ENCODE data around the gene CNTN3. TPM values are rescaled to one million over a fixed set of nuclear protein-coding genes. Genes with fewer than 3 reads are reported as not detected.

CNTN3 gene
- polyA plus RNA-seq, 1 donor from 2014 or later: 31.8 TPM

DNA sequence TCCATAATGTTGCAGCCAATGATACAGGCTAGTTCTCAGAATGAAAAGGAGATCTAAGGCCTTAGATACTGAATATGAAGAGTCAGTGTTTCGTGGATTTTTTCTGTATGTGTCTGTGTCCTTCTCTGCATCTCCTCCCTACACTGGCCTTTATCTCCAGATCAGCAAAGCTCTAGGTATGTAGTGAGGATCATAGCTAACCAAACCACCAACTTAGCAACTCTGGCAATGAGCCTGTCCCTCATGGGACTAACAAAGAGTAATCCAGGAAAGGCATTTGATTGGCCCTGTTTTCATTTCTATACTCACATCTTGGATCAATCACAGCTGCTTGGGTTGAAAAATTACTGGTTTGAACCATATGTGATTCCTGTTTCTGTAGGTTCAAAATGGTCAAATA, 18.6 kb upstream of the CNTN3 start:
- H3K9me3 ChIP-seq (ENCODE audit: low read length): no peaks in the 10 kb centered on the region
- no peak overlapping the region for H3K4me2 ChIP-seq (ENCODE audit: low read length)
- no peak overlapping the region for H3K9ac ChIP-seq (ENCODE audit: low read length)
- H3K79me2 ChIP-seq (replicated peaks; ENCODE audit: insufficient read depth, low read length): no peaks in the 10 kb centered on the region
- H3K27ac ChIP-seq (ENCODE audit: low read length): no peak overlapping the region
- TF ChIP-seq POLR2AphosphoS5 (IDR thresholded peaks at IDR 0.05) (no peak), EP300 (conservative IDR thresholded peaks at IDR 0.05; ENCODE audit: poor library complexity, severe bottlenecking) (no peak), RAD21 (conservative IDR thresholded peaks at IDR 0.05) (no peak), SMC3 (conservative IDR thresholded peaks at IDR 0.05; ENCODE audit: poor library complexity) (no peak), TAF1 (IDR thresholded peaks at IDR 0.05; ENCODE audit: low read depth) (no peak), EZH2 (IDR thresholded peaks at IDR 0.05; ENCODE audit: borderline replicate concordance, insufficient read depth, low read length, poor library complexity, severe bottlenecking) (no peak), MXI1 (conservative IDR thresholded peaks at IDR 0.05; ENCODE audit: poor library complexity, severe bottlenecking) (no peak)
- TF ChIP-seq, protein P1, sequence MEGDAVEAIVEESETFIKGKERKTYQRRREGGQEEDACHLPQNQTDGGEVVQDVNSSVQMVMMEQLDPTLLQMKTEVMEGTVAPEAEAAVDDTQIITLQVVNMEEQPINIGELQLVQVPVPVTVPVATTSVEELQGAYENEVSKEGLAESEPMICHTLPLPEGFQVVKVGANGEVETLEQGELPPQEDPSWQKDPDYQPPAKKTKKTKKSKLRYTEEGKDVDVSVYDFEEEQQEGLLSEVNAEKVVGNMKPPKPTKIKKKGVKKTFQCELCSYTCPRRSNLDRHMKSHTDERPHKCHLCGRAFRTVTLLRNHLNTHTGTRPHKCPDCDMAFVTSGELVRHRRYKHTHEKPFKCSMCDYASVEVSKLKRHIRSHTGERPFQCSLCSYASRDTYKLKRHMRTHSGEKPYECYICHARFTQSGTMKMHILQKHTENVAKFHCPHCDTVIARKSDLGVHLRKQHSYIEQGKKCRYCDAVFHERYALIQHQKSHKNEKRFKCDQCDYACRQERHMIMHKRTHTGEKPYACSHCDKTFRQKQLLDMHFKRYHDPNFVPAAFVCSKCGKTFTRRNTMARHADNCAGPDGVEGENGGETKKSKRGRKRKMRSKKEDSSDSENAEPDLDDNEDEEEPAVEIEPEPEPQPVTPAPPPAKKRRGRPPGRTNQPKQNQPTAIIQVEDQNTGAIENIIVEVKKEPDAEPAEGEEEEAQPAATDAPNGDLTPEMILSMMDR (IDR thresholded peaks at IDR 0.05; ENCODE audit: poor library complexity, severe bottlenecking): no peak
- TF ChIP-seq, protein P2, sequence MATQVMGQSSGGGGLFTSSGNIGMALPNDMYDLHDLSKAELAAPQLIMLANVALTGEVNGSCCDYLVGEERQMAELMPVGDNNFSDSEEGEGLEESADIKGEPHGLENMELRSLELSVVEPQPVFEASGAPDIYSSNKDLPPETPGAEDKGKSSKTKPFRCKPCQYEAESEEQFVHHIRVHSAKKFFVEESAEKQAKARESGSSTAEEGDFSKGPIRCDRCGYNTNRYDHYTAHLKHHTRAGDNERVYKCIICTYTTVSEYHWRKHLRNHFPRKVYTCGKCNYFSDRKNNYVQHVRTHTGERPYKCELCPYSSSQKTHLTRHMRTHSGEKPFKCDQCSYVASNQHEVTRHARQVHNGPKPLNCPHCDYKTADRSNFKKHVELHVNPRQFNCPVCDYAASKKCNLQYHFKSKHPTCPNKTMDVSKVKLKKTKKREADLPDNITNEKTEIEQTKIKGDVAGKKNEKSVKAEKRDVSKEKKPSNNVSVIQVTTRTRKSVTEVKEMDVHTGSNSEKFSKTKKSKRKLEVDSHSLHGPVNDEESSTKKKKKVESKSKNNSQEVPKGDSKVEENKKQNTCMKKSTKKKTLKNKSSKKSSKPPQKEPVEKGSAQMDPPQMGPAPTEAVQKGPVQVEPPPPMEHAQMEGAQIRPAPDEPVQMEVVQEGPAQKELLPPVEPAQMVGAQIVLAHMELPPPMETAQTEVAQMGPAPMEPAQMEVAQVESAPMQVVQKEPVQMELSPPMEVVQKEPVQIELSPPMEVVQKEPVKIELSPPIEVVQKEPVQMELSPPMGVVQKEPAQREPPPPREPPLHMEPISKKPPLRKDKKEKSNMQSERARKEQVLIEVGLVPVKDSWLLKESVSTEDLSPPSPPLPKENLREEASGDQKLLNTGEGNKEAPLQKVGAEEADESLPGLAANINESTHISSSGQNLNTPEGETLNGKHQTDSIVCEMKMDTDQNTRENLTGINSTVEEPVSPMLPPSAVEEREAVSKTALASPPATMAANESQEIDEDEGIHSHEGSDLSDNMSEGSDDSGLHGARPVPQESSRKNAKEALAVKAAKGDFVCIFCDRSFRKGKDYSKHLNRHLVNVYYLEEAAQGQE (IDR thresholded peaks at IDR 0.05; ENCODE audit: borderline replicate concordance): no peak
- no peaks in the 10 kb centered on the region for H3K27me3 ChIP-seq (ENCODE audit: insufficient read depth, low read depth, low read length)
- H3K9me2 ChIP-seq (ENCODE audit: insufficient read depth, low read length): no peaks in the 10 kb centered on the region
- no peaks in the 10 kb centered on the region for H3K36me3 ChIP-seq (ENCODE audit: insufficient read depth, low read length)
- H3F3A ChIP-seq (ENCODE audit: insufficient read depth, low read length, poor library complexity, severe bottlenecking): no peaks in the 10 kb centered on the region
- H2AFZ ChIP-seq (ENCODE audit: low read depth, low read length): no peak overlapping the region
- H3K4me3 ChIP-seq (ENCODE audit: low read length): no peak overlapping the region
- H4K20me1 ChIP-seq (ENCODE audit: insufficient read depth): no peaks in the 10 kb centered on the region

DNA sequence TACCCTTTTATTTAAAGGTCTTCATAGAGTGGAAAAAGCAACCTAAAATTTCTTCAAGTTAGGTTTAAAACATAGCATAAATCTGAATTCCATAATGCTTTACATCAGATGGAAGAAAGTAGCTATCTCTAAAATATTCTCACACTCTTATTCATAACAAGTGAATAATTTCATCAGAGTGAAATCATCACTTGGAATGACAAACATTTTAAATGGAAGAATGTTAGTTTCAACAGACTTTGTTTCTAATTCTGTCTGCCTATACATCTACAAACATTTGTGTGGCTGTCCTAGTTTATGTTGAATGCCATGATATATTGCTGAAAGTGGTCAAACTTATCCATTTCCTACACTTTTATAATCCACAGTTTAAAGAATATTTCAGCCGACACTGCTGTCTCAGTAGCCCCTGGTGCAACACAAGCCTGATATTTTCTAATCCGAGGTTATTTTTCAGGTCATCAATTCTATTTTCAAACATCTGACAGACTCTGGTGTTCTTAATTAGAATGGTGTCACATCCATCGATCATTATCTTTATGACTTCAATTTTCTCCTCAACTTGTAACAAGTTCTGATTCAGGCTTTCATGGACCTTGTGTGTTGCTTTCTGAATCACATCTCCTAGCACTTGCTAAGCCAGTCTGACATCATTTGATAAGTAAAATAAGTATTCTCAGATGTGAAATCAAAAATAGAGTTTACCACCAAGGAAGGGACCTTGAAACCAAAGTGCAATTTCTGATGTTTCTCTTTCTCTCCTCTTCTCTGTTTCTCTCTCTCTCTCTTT, 17.1 kb upstream of the CNTN3 start:
- Histone ChIP-seq H4K20me1 (ENCODE audit: insufficient read depth) (no peaks in the 10 kb centered on the region), H3K9ac (ENCODE audit: low read length) (no peak overlapping the region), H3F3A (ENCODE audit: insufficient read depth, low read length, poor library complexity, severe bottlenecking) (no peaks in the 10 kb centered on the region), H3K9me3 (ENCODE audit: low read length) (no peaks in the 10 kb centered on the region), H3K79me2 (replicated peaks; ENCODE audit: insufficient read depth, low read length) (no peaks in the 10 kb centered on the region), H3K36me3 (ENCODE audit: insufficient read depth, low read length) (no peaks in the 10 kb centered on the region), H3K27me3 (ENCODE audit: insufficient read depth, low read depth, low read length) (no peaks in the 10 kb centered on the region), H3K9me2 (ENCODE audit: insufficient read depth, low read length) (no peaks in the 10 kb centered on the region), H3K4me2 (ENCODE audit: low read length) (no peak overlapping the region), H3K27ac (ENCODE audit: low read length) (no peak overlapping the region), H2AFZ (ENCODE audit: low read depth, low read length) (no peak overlapping the region), H3K4me3 (ENCODE audit: low read length) (no peak overlapping the region)
- TF ChIP-seq EP300 (conservative IDR thresholded peaks at IDR 0.05; ENCODE audit: poor library complexity, severe bottlenecking) (no peak), TAF1 (IDR thresholded peaks at IDR 0.05; ENCODE audit: low read depth) (no peak), MXI1 (conservative IDR thresholded peaks at IDR 0.05; ENCODE audit: poor library complexity, severe bottlenecking) (no peak), POLR2AphosphoS5 (IDR thresholded peaks at IDR 0.05) (no peak), EZH2 (IDR thresholded peaks at IDR 0.05; ENCODE audit: borderline replicate concordance, insufficient read depth, low read length, poor library complexity, severe bottlenecking) (no peak), SMC3 (conservative IDR thresholded peaks at IDR 0.05; ENCODE audit: poor library complexity) (no peak), RAD21 (conservative IDR thresholded peaks at IDR 0.05) (no peak)
- TF ChIP-seq, protein P2 (IDR thresholded peaks at IDR 0.05; ENCODE audit: borderline replicate concordance): no peak
- TF ChIP-seq, protein P1 (IDR thresholded peaks at IDR 0.05; ENCODE audit: poor library complexity, severe bottlenecking): no peak
